Choroid plexus epithelial cell (primary cell): ENCODE measurements around the gene JMJD1C.

Source experiments
- DNase-seq: peaks from one replicate; pipeline ENCODE4 v3.0.0-alpha.2; 2010; ENCODE audit warnings: low read depth
- H3K4me3 ChIP-seq: 2 replicates; pipeline ENCODE4 v1.5.1; 2011; ENCODE audit warnings: low read depth, mild to moderate bottlenecking, control low read depth, low read length, moderate library complexity
- TF ChIP-seq, protein P1 (sequence below): conservative IDR thresholded peaks from 2 replicates; pipeline ENCODE4 v1.5.1; 2011; ENCODE audit warnings: low read depth, mild to moderate bottlenecking, control low read depth, inconsistent platforms, low read length, moderate library complexity

JMJD1C gene

DNA sequence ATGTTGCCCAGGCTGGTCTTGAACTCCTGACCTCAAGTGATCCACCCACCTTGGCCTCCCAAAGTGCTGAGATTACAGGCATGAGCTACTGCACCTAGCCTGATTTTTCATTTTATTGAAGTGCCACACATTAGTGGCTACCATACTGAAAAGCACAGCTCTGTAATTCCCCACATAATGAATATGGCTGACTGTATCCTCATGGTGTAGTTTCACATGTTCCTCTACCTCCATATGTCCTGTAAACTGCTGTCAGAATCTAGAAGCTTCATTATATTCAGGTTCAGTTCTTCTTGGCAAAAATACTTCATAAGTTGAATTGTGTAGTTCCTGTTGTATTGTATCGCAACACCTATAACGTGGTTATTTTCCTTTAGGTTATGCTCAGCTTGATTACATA lies 11.1 kb downstream of the JMJD1C start:
- no peak for DNase-seq
- no peak overlapping the region for H3K4me3 ChIP-seq
- TF ChIP-seq, protein P1, sequence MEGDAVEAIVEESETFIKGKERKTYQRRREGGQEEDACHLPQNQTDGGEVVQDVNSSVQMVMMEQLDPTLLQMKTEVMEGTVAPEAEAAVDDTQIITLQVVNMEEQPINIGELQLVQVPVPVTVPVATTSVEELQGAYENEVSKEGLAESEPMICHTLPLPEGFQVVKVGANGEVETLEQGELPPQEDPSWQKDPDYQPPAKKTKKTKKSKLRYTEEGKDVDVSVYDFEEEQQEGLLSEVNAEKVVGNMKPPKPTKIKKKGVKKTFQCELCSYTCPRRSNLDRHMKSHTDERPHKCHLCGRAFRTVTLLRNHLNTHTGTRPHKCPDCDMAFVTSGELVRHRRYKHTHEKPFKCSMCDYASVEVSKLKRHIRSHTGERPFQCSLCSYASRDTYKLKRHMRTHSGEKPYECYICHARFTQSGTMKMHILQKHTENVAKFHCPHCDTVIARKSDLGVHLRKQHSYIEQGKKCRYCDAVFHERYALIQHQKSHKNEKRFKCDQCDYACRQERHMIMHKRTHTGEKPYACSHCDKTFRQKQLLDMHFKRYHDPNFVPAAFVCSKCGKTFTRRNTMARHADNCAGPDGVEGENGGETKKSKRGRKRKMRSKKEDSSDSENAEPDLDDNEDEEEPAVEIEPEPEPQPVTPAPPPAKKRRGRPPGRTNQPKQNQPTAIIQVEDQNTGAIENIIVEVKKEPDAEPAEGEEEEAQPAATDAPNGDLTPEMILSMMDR: no peak

GRCh38 chr10:63452524-63452923 lies 13.3 kb downstream of the JMJD1C start:
- TF ChIP-seq, protein P1: no peak
- no peak overlapping the region for H3K4me3 ChIP-seq

GRCh38 chr10:63446716-63447440 lies 18.9 kb downstream of the JMJD1C start:
- no peak overlapping the region for H3K4me3 ChIP-seq
- TF ChIP-seq, protein P1: no peak
- DNase-seq: peak; percentile 58

More at GRCh38 chr10:63452524-63452923, 13.3 kb downstream of the JMJD1C start:
- DNase-seq: no peak

DNA sequence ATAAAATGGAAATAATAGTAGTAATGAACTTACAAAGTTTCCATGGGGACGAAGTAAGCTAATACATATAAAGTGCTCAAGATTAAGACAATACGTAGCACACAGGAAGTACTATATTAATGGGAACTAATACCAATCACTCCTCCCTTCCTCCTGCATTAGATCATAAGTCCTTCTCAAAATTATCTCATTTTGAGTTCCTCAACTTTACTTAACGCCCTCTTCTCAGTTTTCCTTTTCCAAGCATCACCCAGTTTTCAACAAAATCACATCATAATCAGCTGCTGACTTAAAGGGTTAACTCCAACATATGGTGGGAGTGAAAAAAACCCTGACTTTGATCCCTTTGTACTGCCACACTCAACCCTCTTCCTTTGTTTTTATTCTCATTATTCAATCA lies 24.4 kb downstream of the JMJD1C start:
- TF ChIP-seq, protein P1: no peak
- no peak for DNase-seq
- no peak overlapping the region for H3K4me3 ChIP-seq

- no peak for DNase-seq
- H3K4me3 ChIP-seq: no peak overlapping the region
- TF ChIP-seq, protein P1: no peak
Measured at GRCh38 chr10:63439607-63440006, 26.2 kb downstream of the JMJD1C start.

DNA sequence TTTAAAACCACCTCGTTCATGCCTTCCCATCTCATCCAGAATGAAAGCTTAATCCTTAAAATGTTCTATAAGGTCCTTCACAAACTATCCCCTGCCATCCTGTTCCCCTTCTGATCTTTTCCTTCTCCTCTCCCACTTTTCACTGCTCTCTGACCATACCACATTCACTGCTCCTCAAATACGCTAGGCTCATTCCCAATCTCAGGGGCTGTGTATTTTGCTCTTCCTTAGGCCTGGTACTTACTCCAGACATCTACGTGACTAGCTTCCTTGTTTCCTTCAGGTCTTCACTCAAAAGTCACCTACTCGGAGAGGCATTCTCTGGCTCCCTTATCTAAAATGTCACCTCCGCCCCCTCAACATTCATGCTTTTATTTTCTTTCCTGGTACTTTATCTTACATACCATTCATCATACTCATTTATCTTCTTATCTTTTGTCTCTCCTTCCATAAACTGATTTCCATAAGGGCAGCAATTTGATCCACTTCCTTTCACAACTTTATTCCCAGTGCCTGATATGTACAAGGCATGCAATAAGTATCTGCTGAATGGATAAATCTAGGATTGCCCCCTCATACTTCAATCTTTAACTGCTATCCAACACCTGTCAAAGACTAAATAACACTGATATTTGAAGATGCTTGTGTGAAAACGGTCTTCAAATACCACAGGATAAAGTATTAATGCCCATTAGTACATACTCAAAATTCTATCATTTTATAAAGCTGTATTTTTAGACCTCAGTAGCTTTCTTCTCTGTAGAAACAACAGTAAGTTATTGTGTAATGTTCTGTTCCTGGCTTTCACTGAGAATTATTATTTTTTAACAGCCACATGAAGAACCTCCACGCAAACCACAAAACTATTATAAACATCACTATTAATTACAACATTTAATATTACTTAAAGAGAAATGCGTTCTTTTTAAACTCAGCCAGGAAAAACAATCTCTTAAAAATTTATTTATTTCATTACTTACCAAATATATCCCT lies 27.0 kb downstream of the JMJD1C start:
- no peak overlapping the region for H3K4me3 ChIP-seq
- peak; percentile 62 for DNase-seq
- TF ChIP-seq, protein P1: no peak
